Stimulated activated CD4-positive, alpha-beta T cell treated with anti-CD3 and anti-CD28 coated beads, TNF-alpha, amount 100 ng/mL, for 1 hour (primary cell): ENCODE results near the gene ZDHHC14.
A peak's percentile ranks its signal among the peaks of the same experiment; 100 is the strongest.
"Not testable (repeated sequence)": the region's sequence is repeated elsewhere in the genome, so short reads cannot be mapped to it uniquely, and the experiment has no call there.

Experiments used
- DNase-seq, 3 donors: peaks; one replicate each; pipeline ENCODE4 v3.0.0-alpha.2; 2020; ENCODE audit warnings: low read depth in 3 of 3, low spot score in 1 of 3

The ZDHHC14 gene

DNA sequence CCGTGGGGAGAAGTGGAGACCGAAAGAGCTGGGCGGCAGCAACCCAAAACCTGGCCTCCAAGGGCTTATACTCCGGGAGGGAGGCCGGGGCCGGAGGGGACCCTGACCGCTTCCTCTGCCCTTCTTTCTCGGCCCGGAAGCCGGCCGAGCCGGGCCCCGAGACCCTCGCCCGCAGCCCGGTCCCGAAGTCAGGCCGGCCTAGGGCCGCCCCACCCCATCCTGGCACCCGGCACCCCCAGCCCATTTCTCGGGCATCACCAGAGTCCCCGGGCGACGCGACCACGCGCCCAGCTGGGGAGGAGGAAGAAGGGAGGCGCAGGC, 572 bp upstream of the ZDHHC14 start:
- no peak for DNase-seq

GRCh38 chr6:157381631-157382621, 936 bp downstream of the ZDHHC14 start:
- peak in 1 of 3 donors; percentile 43 for DNase-seq

DNA sequence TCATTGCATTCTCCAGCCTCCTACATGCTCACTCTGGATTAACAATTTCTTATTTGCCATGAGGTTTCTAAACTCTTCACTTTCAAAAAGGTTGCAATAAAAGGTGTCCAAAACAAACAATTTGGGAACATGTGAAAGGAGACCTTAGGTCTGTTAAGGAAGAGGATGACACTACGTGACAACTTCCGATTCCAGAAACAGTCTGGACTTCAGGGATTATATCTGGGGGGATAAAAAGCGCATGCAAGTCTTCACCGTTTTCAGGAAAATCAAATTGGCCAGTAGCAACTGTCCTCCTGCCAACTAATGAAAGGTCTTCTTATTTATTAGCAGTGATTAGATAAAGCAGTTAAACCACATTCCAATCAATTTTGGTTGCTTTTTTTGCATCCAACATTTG, 1.8 kb downstream of the ZDHHC14 start:
- DNase-seq = no peak

- DNase-seq = no peak
Measured at GRCh38 chr6:157383471-157383870, 2.5 kb downstream of the ZDHHC14 start.

GRCh38 chr6:157384962-157385361, 4.0 kb downstream of the ZDHHC14 start:
- not testable (repeated sequence) for DNase-seq

- DNase-seq = no peak
Measured at GRCh38 chr6:157385482-157385881, 4.5 kb downstream of the ZDHHC14 start.

DNA sequence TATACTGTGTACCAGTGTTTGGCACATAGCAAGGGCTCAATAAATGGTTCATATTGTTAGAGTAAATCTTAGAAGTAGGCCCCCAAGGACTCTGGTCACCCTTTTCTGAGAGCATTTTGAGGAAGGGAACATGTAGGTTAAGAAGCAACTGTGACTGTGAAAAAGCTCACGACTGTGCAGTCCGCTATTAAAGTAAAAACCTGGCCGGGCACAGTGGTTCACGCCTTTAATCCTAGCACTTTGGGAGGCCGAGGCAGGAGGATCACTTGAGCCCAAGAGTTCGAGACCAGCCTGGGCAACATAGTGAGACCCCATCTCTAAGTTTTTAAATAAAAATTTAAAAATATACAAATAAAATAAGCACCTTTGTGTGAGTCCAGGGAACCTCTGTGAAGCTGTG, 5.0 kb downstream of the ZDHHC14 start:
- no peak for DNase-seq

DNA sequence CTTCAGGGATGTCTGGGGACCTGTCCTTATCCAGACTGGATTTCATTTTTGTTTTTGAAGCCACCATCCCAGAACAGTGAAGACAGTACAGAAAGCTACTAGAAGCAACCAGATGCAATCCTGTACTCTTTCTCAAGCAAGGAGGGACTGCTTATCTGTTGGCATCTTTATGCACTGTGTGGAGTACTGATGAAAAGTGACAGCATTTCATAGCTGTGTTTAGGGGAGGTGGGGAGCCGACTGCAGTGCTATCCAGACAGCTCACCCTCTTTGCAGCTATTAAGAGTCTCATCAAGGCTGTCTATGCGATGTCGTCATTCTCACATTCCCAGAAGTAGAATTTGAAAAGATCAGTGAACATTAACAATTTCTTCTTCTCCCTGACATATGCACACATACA, 5.5 kb downstream of the ZDHHC14 start:
- DNase-seq = no peak

- no peak for DNase-seq
Measured at GRCh38 chr6:157388924-157389323, 7.9 kb downstream of the ZDHHC14 start.

- DNase-seq = no peak
Measured at GRCh38 chr6:157390273-157391060, 9.5 kb downstream of the ZDHHC14 start.

DNA sequence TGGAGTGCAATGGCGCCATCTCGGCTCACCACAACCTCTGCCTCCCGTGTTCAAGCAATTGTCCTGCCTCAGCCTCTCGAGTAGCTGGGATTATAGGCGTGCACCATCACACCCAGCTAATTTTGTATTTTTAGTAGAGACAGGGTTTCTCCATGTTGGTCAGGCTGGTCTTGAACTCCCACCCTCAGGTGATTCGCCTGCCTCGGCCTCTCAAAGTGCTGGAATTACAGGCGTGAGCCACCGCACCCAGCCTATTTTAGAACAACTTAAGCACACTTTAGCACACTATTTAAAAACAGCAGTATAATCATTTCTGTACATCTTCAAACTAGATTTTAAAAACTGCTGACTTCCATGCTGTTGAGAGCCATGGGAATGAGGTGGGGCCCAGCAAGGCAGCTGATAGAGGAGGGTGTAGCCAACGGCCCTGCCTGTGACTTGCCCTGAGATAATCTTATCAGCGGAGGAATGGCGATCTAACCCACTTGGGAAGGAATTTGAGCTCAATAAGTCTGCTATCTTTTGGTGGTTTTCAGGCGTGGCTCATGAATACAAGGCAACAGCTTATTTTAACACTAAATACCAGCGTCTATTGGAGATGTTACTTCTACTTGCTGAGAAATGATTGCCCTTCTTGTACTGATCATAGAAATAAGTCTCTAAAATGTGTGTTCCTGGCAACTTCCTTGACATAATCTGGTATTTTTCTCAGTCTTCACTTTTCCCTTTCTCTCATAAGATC, 12.1 kb downstream of the ZDHHC14 start:
- DNase-seq = no peak

- DNase-seq = no peak
Measured at GRCh38 chr6:157393669-157394327, 12.8 kb downstream of the ZDHHC14 start.

- not testable (repeated sequence) for DNase-seq
Measured at GRCh38 chr6:157395199-157395598, 14.2 kb downstream of the ZDHHC14 start.

- no peak for DNase-seq
Measured at GRCh38 chr6:157396026-157396425, 15.0 kb downstream of the ZDHHC14 start.

DNA sequence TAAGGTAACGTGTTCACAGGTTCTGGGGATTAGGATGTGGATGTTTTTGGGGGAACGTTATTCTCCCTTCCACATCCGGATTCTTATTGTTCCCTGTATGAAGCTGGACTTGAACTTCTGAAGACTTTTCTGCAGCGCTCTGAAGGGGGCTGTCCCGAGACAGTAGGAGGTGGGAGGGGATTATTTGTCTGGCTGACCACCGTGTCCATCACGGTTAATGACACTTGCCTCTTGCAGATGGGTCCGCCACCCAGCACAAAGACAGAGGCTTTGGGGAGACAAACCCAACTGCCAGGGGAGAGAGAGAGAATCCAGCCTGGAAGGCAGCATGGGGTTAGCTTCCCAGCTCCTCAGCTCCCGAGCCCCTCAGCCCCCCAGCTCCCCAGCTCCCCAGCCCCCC, 16.7 kb downstream of the ZDHHC14 start:
- DNase-seq = no peak

- no peak for DNase-seq
Measured at GRCh38 chr6:157398151-157398550, 17.2 kb downstream of the ZDHHC14 start.

DNA sequence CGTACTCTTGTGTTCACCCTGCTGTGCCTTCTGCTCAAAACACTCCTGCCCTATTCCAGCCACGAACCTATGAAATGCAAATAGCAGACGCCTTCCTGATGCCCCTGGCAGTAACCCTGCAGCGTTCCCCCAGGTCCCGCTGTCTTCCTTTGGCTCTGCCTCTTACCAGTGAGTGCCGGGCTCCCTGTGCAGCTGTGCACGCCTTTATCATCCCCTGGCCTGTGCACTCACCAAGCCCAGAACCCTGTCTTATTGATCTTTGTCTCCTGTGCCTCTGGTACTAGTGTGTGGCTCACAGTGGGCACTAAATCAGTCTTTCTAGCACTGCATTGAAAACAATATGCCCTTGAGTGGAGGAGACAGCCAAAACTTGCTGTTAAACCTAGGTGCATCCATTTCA, 19.7 kb downstream of the ZDHHC14 start:
- DNase-seq = no peak

- DNase-seq = no peak
Measured at GRCh38 chr6:157401734-157402338, 20.8 kb downstream of the ZDHHC14 start.

GRCh38 chr6:157402996-157403685, 22.2 kb downstream of the ZDHHC14 start:
- DNase-seq = no peak

DNA sequence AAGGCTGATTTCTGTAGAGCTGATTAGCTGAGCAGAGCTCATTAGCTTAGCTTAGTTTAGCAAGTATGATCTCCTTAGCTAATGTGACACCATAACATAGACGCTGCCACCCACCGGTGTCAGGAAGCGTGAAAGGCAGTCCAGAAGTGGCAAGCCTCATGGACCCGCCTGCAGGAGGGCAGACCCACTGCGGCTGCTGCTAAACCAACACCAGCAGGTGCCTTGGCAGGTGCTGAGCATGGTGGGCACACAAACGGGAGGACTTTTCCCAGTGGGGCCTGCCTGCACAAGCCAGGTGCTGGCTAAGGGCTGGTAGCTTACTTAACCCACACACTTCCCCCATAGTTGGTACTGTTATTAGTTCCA, 22.7 kb downstream of the ZDHHC14 start:
- no peak for DNase-seq
